ENCODE results near the gene MRPL50. TPM values are rescaled to one million over a fixed set of nuclear protein-coding genes. Genes with fewer than 3 reads are reported as not detected.

The MRPL50 gene
- total RNA-seq, 3 donors from 2014 or later (not counting 1 experiment from before 2014, with no cell fraction given) = 4.4 to 5.9 (median 5.1) TPM

DNA sequence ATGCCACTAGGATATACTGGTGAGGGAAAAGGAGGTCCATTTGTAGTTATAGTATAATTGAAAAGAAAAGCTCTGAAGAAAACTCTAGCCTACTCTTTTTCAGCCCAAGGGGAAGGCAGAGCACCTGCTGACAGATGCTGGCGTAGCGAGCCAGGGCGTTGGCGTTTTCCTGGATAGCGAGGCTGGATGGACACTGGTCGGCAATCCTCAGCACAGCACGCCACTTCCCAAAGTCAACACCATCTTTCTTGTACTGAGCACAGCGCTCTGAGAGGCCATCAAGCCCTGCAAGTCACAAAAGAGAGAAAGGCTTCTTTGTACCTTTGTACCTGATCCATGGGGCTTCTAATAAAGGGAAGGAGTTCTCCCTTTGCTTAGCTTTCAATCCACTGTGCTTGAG is 28.9 kb upstream of the MRPL50 start:
- no peaks in the 10 kb centered on the region for H3K36me3 Mint-ChIP-seq
- Histone ChIP-seq H3K4me3 (ENCODE audit: low read length) (no peak overlapping the region), H3K4me1 (ENCODE audit: control insufficient read depth, insufficient read depth, low read length) (no peaks in the 10 kb centered on the region), H3K27ac (ENCODE audit: low read length) (no peak overlapping the region), H3K27me3 (ENCODE audit: control insufficient read depth, insufficient read depth, low read length) (no peaks in the 10 kb centered on the region), H3K36me3 (ENCODE audit: control insufficient read depth, insufficient read depth, low read length) (no peaks in the 10 kb centered on the region), H3K9me3 (ENCODE audit: control insufficient read depth, insufficient read depth, low read length) (no peaks in the 10 kb centered on the region)
- no peak for ATAC-seq
- WGBS (ENCODE audit: insufficient coverage) = 90% methylated on average over 8 of the region's 8 CpGs
- TF ChIP-seq, protein P1, sequence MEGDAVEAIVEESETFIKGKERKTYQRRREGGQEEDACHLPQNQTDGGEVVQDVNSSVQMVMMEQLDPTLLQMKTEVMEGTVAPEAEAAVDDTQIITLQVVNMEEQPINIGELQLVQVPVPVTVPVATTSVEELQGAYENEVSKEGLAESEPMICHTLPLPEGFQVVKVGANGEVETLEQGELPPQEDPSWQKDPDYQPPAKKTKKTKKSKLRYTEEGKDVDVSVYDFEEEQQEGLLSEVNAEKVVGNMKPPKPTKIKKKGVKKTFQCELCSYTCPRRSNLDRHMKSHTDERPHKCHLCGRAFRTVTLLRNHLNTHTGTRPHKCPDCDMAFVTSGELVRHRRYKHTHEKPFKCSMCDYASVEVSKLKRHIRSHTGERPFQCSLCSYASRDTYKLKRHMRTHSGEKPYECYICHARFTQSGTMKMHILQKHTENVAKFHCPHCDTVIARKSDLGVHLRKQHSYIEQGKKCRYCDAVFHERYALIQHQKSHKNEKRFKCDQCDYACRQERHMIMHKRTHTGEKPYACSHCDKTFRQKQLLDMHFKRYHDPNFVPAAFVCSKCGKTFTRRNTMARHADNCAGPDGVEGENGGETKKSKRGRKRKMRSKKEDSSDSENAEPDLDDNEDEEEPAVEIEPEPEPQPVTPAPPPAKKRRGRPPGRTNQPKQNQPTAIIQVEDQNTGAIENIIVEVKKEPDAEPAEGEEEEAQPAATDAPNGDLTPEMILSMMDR (IDR thresholded peaks at IDR 0.05) = no peak
- no peak overlapping the region for H3K27ac Mint-ChIP-seq
- H3K4me3 Mint-ChIP-seq = no peak overlapping the region
- no peaks in the 10 kb centered on the region for H3K4me1 Mint-ChIP-seq
- peaks cover 0 to 6% of the 10 kb centered on the region in 2 donors for H3K27me3 Mint-ChIP-seq (ENCODE audit: low read depth in 2 of 2)
- intact Hi-C loops (cut with micrococcal nuclease) = loop anchor here (5.0 kb wide), 1 partner anchor 50 kb away; no protein-coding TSS in a partner anchor
- no peak for DNase-seq
- peaks cover 11 to 12% of the 10 kb centered on the region in 2 donors for H3K9me3 Mint-ChIP-seq

DNA sequence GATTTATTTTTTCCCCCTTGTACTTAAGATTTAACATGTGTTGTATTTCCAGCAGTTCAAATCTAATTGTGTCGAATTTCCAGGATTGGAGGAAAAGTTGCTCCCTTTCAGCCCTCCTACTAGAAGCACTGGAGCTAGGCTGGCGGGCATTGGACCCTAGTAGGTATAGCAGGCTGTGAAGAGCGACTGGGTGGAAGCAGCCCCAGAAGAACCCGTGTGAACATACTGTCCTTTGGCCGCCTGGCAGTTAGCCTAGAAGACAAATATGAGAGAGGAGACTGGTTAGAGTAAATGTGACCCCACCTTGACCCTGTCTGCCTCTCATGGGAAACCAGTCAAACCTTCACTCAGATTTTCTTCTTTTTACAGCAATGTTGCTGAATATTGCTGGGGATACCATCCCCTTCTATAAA is 23.2 kb upstream of the MRPL50 start:
- no peak for DNase-seq
- Histone ChIP-seq H3K4me3 (ENCODE audit: low read length) (no peak overlapping the region), H3K27me3 (ENCODE audit: control insufficient read depth, insufficient read depth, low read length) (no peaks in the 10 kb centered on the region), H3K4me1 (ENCODE audit: control insufficient read depth, insufficient read depth, low read length) (no peaks in the 10 kb centered on the region), H3K36me3 (ENCODE audit: control insufficient read depth, insufficient read depth, low read length) (no peaks in the 10 kb centered on the region), H3K27ac (ENCODE audit: low read length) (no peak overlapping the region), H3K9me3 (ENCODE audit: control insufficient read depth, insufficient read depth, low read length) (peaks cover 4% of the 10 kb centered on the region)
- H3K27ac Mint-ChIP-seq = no peak overlapping the region
- H3K9me3 Mint-ChIP-seq = peaks cover 18 to 27% of the 10 kb centered on the region in 2 donors
- intact Hi-C loops (cut with micrococcal nuclease) = no loop called here
- H3K4me3 Mint-ChIP-seq = no peak overlapping the region
- H3K27me3 Mint-ChIP-seq (ENCODE audit: low read depth in 2 of 2) = peaks cover 0 to 6% of the 10 kb centered on the region in 2 donors
- WGBS (ENCODE audit: insufficient coverage) = 87% methylated on average over 5 of the region's 5 CpGs
- H3K4me1 Mint-ChIP-seq = no peaks in the 10 kb centered on the region
- peaks cover 12% of the 10 kb centered on the region for H3K36me3 Mint-ChIP-seq
- ATAC-seq = no peak
- TF ChIP-seq, protein P1 (IDR thresholded peaks at IDR 0.05) = no peak

DNA sequence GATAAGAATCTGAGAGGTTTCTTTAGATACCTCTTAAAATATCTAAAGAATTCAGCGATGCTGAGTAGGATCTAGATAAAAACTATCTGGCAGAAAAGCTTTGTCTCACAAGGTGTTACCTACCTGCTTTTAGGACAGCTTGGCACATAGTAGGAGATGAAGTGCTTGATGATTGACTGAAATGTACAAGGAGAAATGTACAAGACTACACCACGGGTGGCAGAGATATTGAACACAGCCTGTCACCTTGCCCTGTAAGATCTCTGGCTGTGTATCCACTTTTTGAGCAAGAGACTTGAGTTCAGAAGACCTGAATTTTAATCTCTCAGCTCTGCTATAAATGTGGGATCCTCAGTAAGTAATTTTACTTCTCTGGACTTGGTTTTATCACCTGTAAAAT is 21.4 kb upstream of the MRPL50 start:
- Histone ChIP-seq H3K27ac (ENCODE audit: low read length) (no peak overlapping the region), H3K4me3 (ENCODE audit: low read length) (no peak overlapping the region), H3K36me3 (ENCODE audit: control insufficient read depth, insufficient read depth, low read length) (no peaks in the 10 kb centered on the region), H3K27me3 (ENCODE audit: control insufficient read depth, insufficient read depth, low read length) (no peaks in the 10 kb centered on the region), H3K4me1 (ENCODE audit: control insufficient read depth, insufficient read depth, low read length) (no peaks in the 10 kb centered on the region), H3K9me3 (ENCODE audit: control insufficient read depth, insufficient read depth, low read length) (peaks cover 12% of the 10 kb centered on the region)
- TF ChIP-seq, protein P1 (IDR thresholded peaks at IDR 0.05) = no peak
- H3K4me1 Mint-ChIP-seq = no peaks in the 10 kb centered on the region
- H3K27me3 Mint-ChIP-seq (ENCODE audit: low read depth in 2 of 2) = peaks cover 0 to 6% of the 10 kb centered on the region in 2 donors
- H3K36me3 Mint-ChIP-seq = peaks cover 12% of the 10 kb centered on the region
- ATAC-seq (no peak), DNase-seq (no peak)
- intact Hi-C loops (cut with micrococcal nuclease) = no loop called here
- no peak overlapping the region for H3K27ac Mint-ChIP-seq
- WGBS (ENCODE audit: insufficient coverage) = 95% methylated on average over 2 of the region's 2 CpGs
- no peak overlapping the region for H3K4me3 Mint-ChIP-seq
- peaks cover 18 to 29% of the 10 kb centered on the region in 2 donors for H3K9me3 Mint-ChIP-seq

Data from natural killer cell (primary cell).